MCF 10A (cell line): ENCODE results near the gene PSMD13. TPM values are rescaled to one million over a fixed set of nuclear protein-coding genes. Genes with fewer than 3 reads are reported as not detected.
A peak's percentile ranks its signal among the peaks of the same experiment; 100 is the strongest.

Source experiments
- BruUV-seq: library from RNA; stranded (reverse); fragments of 400-500 nt; replicated peaks from 2 replicates; lab custom pipeline; 2021; lab: Mats Ljungman, UMichigan
- CTCF ChIA-PET: fragments of 300-600 bp; sonication (Branson Sonifier 250); formaldehyde crosslinking; extraction: SDS; loops from one replicate; lab custom pipeline; 2021; ENCODE audit warnings: antibody characterized with exemption, inconsistent platforms; lab: Yijun Ruan, JAX
- POLR2A ChIA-PET: fragments of 300-600, 350-650 bp; sonication (Branson Sonifier 250); formaldehyde crosslinking; extraction: SDS; loops from one replicate; lab custom pipeline; 2020; ENCODE audit warnings: antibody characterized with exemption, inconsistent platforms; lab: Yijun Ruan, JAX
- DNase-seq: peaks from one replicate; pipeline ENCODE4 v3.0.0-alpha.2; 2018; ENCODE audit not compliant: unreplicated experiment
- H3K27ac Mint-ChIP-seq: one replicate; pipeline ENCODE4 v1.8.0; 2022; ENCODE audit warnings: mild to moderate bottlenecking, low read depth, mixed read lengths; ENCODE audit not compliant: unreplicated experiment
- H3K27me3 Mint-ChIP-seq: one replicate; pipeline ENCODE4 v1.8.0; 2022; ENCODE audit warnings: mixed read lengths; ENCODE audit not compliant: insufficient read depth, unreplicated experiment
- H3K36me3 Mint-ChIP-seq: one replicate; pipeline ENCODE4 v1.8.0; 2022; ENCODE audit warnings: mild to moderate bottlenecking, moderate library complexity, mixed read lengths; ENCODE audit not compliant: insufficient read depth, unreplicated experiment
- H3K4me1 Mint-ChIP-seq: one replicate; pipeline ENCODE4 v1.8.0; 2022; ENCODE audit warnings: mixed read lengths; ENCODE audit not compliant: insufficient read depth, unreplicated experiment
- H3K4me3 Mint-ChIP-seq: one replicate; pipeline ENCODE4 v1.8.0; 2022; ENCODE audit warnings: mild to moderate bottlenecking, moderate library complexity, mixed read lengths; ENCODE audit not compliant: unreplicated experiment
- H3K9me3 Mint-ChIP-seq: one replicate; pipeline ENCODE4 v1.8.0; 2022; ENCODE audit warnings: mixed read lengths; ENCODE audit not compliant: unreplicated experiment
- intact Hi-C: fragments of 100-400 bp; cut with micrococcal nuclease; formaldehyde crosslinking; loops from 2 replicates; pipeline ENCODE4 v1.14.1; 2022
- total RNA-seq: library from RNA; stranded (reverse); gene quantifications from 2 replicates; pipeline ENCODE4 v1.2.3, GENCODE V29; 2022
- TF ChIP-seq, protein P1 (sequence below): fragments of 200-600 bp; IDR thresholded peaks from one replicate; pipeline ENCODE4 v1.8.0; 2022; ENCODE audit warnings: antibody characterized with exemption, mild to moderate bottlenecking; ENCODE audit not compliant: unreplicated experiment

The PSMD13 gene
- total RNA-seq, 1 experiment from 2014 or later: 103 TPM

DNA sequence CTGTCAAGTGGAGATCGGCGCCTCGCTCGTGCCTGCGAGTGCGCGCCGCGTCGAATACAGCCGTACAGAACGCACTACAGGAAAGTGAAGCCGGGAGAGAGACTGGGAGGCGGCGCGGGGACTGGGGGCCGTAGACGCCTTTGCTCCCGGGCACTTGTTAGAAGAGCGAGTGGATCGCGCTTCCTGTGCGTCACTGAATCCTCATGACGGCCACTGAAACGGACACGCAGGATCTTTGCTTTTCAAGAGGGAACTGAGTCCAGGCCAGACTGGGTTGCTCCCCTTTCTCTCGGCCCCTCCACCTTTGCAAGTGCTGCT is 29.0 kb upstream of the PSMD13 start:
- CTCF ChIA-PET: interaction anchor here (0.7 to 2.5 kb wide), 6 partner anchors 29 to 298 kb away, joined by 3 to 8 read pairs (median 4); partner anchors contain the start of gene PSMD13
- no peaks in the 10 kb centered on the region for H3K27me3 Mint-ChIP-seq
- peaks cover 38% of the 10 kb centered on the region for H3K36me3 Mint-ChIP-seq
- no peaks in the 10 kb centered on the region for H3K9me3 Mint-ChIP-seq
- BruUV-seq: TSS peak; percentile 78
- H3K27ac Mint-ChIP-seq: peak overlapping the region; percentile 99
- no peak for DNase-seq
- peak overlapping the region; percentile 99 for H3K4me3 Mint-ChIP-seq
- H3K4me1 Mint-ChIP-seq: peaks cover 15% of the 10 kb centered on the region
- intact Hi-C loops: loop anchor here (2.0 to 5.0 kb wide), 2 partner anchors 29 to 239 kb away; partner anchors contain the start of genes PSMD13 and SIRT3
- TF ChIP-seq, protein P1, sequence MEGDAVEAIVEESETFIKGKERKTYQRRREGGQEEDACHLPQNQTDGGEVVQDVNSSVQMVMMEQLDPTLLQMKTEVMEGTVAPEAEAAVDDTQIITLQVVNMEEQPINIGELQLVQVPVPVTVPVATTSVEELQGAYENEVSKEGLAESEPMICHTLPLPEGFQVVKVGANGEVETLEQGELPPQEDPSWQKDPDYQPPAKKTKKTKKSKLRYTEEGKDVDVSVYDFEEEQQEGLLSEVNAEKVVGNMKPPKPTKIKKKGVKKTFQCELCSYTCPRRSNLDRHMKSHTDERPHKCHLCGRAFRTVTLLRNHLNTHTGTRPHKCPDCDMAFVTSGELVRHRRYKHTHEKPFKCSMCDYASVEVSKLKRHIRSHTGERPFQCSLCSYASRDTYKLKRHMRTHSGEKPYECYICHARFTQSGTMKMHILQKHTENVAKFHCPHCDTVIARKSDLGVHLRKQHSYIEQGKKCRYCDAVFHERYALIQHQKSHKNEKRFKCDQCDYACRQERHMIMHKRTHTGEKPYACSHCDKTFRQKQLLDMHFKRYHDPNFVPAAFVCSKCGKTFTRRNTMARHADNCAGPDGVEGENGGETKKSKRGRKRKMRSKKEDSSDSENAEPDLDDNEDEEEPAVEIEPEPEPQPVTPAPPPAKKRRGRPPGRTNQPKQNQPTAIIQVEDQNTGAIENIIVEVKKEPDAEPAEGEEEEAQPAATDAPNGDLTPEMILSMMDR: no peak
- POLR2A ChIA-PET: interaction anchor here (0.6 to 5.9 kb wide), 30 partner anchors 8 to 1827 kb away, joined by 3 to 136 read pairs (median 6); partner anchors contain the start of genes IFITM2, PGGHG, PHRF1 and PKP3

- Mint-ChIP-seq H3K27me3 (no peaks in the 10 kb centered on the region), H3K27ac (peak overlapping the region; percentile 99), H3K9me3 (no peaks in the 10 kb centered on the region), H3K4me3 (peak overlapping the region; percentile 99), H3K4me1 (peaks cover 12% of the 10 kb centered on the region), H3K36me3 (peaks cover 43% of the 10 kb centered on the region)
- intact Hi-C loops: loop anchor here (2.0 to 5.0 kb wide), 2 partner anchors 28 to 239 kb away; partner anchors contain the start of genes PSMD13 and SIRT3
- TF ChIP-seq, protein P1: no peak
- POLR2A ChIA-PET: interaction anchor here (0.7 to 5.9 kb wide), 21 partner anchors 8 to 568 kb away, joined by 3 to 136 read pairs (median 9); partner anchors contain the start of genes PHRF1, PKP3, PSMD13 and PTDSS2
- peak; percentile 76 for DNase-seq
- CTCF ChIA-PET: interaction anchor here (0.7 to 2.5 kb wide), 6 partner anchors 29 to 1116 kb away, joined by 3 to 8 read pairs (median 4); partner anchors contain the start of gene PSMD13
- no TSS peak for BruUV-seq
These were observed 28.4 kb upstream of the PSMD13 start for GRCh38 chr11:208181-208916.

GRCh38 chr11:208917-209260 is 27.9 kb upstream of the PSMD13 start:
- Mint-ChIP-seq H3K27ac (peak overlapping the region; percentile 99), H3K4me3 (peak overlapping the region; percentile 99), H3K4me1 (peaks cover 6% of the 10 kb centered on the region), H3K36me3 (peaks cover 49% of the 10 kb centered on the region), H3K27me3 (no peaks in the 10 kb centered on the region), H3K9me3 (no peaks in the 10 kb centered on the region)
- BruUV-seq: no TSS peak
- TF ChIP-seq, protein P1: no peak
- DNase-seq: no peak
- ChIA-PET POLR2A (interaction anchor here (0.7 to 5.9 kb wide), 18 partner anchors 8 to 360 kb away, joined by 3 to 136 read pairs (median 10); partner anchors contain the start of genes PKP3, PSMD13, PTDSS2 and RNH1), CTCF (interaction anchor here (1.1 to 2.5 kb wide), 4 partner anchors 10 to 156 kb away, joined by 3 to 8 read pairs (median 6); no protein-coding TSS in a partner anchor)
- intact Hi-C loops: loop anchor here (2.0 to 5.0 kb wide), 2 partner anchors 28 to 238 kb away; partner anchors contain the start of genes PSMD13 and SIRT3
